KBM-7 (cell line): Measurements from ENCODE around the gene DHX15.
A peak's percentile ranks its signal among the peaks of the same experiment; 100 is the strongest.
"Not testable (repeated sequence)": the region's sequence is repeated elsewhere in the genome, so short reads cannot be mapped to it uniquely, and the experiment has no call there.

Experiments
- DNase-seq: peaks from one replicate; pipeline ENCODE4 v3.0.0-alpha.2; 2015
- in situ Hi-C: fragments of 300-500 bp; cut with MboI; formaldehyde crosslinking; loops from 2 replicates; pipeline ENCODE4 v1.14.3; 2020; ENCODE audit warnings: low sequenced_read_pairs, low pct_unique_long_range_greater_than_20kb, mixed read lengths

The DHX15 gene

GRCh38 chr4:24510091-24510490, 74.3 kb downstream of the DHX15 start:
- no peak for DNase-seq
- in situ Hi-C loops, result no loop called here

- no peak for DNase-seq
- in situ Hi-C loops, result no loop called here
Observed at GRCh38 chr4:24508541-24508940, 75.8 kb downstream of the DHX15 start.

DNA sequence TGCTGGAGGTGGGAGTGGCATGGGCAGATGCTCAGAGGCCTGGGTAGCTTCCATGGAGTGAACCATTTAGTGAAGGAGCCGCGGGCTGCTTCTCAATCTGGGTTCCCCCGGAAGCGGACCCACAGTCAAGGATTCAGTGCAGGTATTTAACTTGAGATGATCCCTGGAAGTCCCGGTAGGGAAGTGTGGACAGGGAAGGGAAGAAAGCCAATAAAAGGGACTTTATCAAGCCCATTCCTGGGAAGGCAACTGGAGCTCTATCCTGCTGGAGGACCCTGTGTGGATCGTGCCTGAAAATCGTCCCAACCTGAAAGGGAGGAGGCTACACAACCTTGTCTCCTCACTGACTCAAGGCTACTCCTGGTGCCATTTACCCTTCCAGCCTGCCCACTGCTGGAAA, 76.9 kb downstream of the DHX15 start:
- no peak for DNase-seq

DNA sequence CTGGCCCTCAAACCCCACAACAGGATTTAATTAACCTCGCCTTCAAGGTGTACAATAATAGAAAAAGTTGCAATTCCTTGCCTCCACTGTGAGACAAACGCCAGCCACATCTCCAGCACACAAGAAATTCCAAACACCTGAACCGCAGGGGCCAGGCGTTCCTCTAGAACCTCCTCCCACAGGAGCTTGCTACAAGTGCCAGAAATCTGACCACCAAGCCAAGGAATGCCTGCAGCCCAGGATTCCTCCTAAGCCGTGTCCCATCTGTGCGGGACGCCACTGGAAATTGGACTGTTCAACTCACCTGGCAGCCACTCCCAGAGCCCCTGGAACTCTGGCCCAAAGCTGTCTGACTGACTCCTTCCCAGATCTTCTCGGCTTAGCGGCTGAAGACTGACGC, 81.3 kb downstream of the DHX15 start:
- DNase-seq, in situ Hi-C loops: not testable (repeated sequence)

More for the DNA sequence above, 76.9 kb downstream of the DHX15 start:
- in situ Hi-C loops, result no loop called here

DNA sequence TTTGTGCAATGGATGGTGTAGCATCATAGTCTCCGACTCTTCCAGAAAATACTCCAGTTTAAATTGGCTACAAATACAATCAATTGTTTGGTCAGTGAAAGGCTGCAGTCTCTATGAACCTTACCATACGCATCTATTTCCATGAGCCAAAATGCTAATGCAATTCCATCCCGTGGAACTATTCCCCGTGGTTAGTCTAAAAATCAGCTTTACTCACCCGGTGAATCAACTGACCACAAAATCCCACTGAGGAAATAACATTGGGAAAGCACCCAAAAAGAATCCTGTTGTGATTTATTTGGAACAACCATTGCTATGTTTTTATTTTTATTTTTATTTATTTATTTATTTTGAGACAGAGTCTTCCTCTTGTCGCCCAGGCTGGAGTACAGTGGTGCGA, 87.1 kb downstream of the DHX15 start:
- in situ Hi-C loops, result loop anchor here (25.0 kb wide), 1 partner anchor 190 kb away; no protein-coding TSS in a partner anchor
- DNase-seq, result no peak

DNA sequence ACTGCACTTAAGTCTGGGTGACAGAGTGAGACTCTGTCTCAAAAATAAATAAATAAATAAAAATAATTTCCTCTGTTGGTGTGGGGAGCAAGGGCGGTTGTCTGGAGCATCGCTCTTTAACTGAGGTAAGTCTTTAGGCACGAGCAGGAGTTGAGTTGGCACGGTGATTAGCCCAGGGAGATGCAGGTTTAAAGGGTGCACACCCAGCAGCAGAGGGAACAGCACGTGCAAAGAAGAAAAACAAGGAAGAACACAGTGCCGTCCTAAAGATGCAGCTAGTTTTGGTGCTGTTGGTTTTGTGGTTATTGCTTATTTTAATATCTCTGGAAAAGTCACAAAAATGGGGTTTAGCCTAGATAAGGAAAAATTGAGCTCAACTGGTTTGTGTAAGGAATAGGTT, 87.8 kb downstream of the DHX15 start:
- in situ Hi-C loops, result loop anchor here (25.0 kb wide), 1 partner anchor 191 kb away; no protein-coding TSS in a partner anchor
- no peak for DNase-seq

- DNase-seq, result no peak
- in situ Hi-C loops, result loop anchor here (25.0 kb wide), 1 partner anchor 192 kb away; no protein-coding TSS in a partner anchor
Observed at GRCh38 chr4:24495388-24495787, 89.0 kb downstream of the DHX15 start.

- in situ Hi-C loops, result loop anchor here (25.0 kb wide), 1 partner anchor 197 kb away; no protein-coding TSS in a partner anchor
- DNase-seq, result no peak
Observed at GRCh38 chr4:24489870-24490269, 94.5 kb downstream of the DHX15 start.

DNA sequence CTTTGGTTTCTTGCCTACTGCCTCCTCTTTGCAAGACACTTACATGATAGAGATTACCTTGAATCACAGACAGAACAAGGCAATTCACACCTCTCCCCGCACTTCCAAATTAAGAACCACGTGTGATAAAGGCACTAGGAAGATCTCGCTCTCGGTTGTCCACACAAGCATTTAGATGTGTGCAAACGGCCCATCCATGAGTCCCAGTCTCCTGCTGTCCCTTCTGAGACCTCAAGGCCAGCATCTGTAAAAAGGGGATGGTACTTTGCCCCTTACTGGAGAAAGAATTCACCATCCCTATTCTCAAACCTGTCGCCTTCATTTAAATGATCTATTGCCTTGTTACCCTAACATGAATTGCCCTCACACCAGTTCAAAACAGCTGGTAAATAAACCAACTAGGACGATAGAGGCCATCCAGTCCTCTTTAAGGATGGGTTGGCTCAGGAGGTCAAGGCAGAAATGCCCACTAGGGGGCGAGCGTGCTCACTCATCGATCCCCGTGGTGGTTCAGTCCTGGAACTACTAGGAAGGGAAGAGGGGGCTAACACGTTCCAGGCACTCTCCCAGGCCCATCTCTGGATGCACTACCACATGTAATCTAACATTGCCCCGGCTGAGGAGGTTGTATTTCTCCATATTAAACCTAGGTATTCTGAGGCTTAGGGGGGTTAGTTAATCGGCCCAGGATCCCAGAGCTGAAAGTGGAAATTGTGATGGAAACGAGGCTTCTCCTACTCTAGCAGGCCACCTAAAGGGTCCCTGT, 95.8 kb downstream of the DHX15 start:
- peak; percentile 73 for DNase-seq
- in situ Hi-C loops, result loop anchor here (25.0 kb wide), 1 partner anchor 199 kb away; no protein-coding TSS in a partner anchor

- in situ Hi-C loops, result loop anchor here (25.0 kb wide), 1 partner anchor 204 kb away; no protein-coding TSS in a partner anchor
- DNase-seq, result no peak
Observed at GRCh38 chr4:24482871-24483270, 101.5 kb downstream of the DHX15 start.

DNA sequence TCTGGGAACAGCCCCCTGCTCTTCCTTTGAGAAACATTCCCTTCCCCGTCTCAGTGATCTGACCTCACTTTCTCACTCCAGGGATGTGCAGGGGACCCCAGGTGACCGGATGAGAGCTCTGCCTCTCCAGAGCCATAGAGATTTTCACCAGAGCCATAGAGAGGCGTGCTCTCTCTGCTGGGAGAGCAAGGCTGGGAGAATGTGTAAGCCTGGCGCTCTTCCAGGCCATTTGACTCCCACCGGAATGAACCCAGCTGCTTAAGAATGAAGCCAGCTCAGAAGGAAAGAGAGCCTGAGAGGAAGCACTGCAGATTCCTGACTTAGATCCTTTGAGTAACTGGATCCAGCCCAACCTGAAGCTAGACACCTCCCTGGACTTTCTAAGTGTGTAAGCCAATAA, 106.4 kb downstream of the DHX15 start:
- in situ Hi-C loops, result loop anchor here (25.0 kb wide), 1 partner anchor 209 kb away; no protein-coding TSS in a partner anchor

More for the DNA sequence above, 106.4 kb downstream of the DHX15 start:
- DNase-seq, result no peak
